Smooth muscle cell of the umbilical artery (primary cell): ENCODE data around the gene NXPH3. TPM values are rescaled to one million over a fixed set of nuclear protein-coding genes. Genes with fewer than 3 reads are reported as not detected.

Source experiments
- total RNA-seq: library from RNA; depleted of rRNA; stranded (reverse); fragments of >200 nt; gene quantifications from 2 replicates; pipeline ENCODE4 v1.2.3, GENCODE V29; 2014

Gene NXPH3
- total RNA-seq = not detected in 2 replicates

DNA sequence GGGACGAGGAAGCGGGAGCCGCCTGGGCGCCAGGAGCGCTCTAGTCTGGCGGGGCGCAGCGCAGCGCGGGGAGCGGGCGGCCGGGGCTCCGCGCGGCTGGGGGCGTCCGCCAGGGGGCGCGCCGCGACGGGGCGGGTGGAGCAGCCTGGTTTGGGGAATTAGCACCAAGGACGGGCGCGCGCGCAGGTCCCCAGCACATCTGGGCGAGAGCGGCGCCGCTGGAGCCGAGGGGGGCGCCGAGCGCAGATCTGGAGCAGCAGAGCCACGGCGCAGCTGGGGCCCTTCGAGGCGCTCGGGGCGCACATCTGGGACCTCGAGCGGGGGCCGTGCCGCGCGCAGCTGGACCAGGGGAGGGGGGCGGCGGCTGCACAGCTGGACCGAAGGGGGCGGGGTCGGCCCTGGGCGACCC is at the start of gene NXPH3:
Gene NXPH3, plus strand, starts transcription at position 193 of the 409 bp plus-strand sequence. CDS start 349 bp downstream, outside the sequence.

Other genes with a start within 250 kb of the NXPH3 start
- gene ZNF652, start 213.6 kb upstream of the NXPH3 start, total RNA-seq = 9.8 and 11.1 TPM in 2 replicates
- gene PHB1, start 161.0 kb upstream of the NXPH3 start, total RNA-seq = 114 and 130 TPM in 2 replicates
- gene NGFR, start 80.6 kb upstream of the NXPH3 start, total RNA-seq = under 0.01 and 0.28 TPM in 2 replicates
- 62.5 and 63.0 TPM in 2 replicates for gene SPOP, start 102.2 kb downstream of the NXPH3 start, total RNA-seq
- gene SLC35B1, start 132.1 kb downstream of the NXPH3 start, total RNA-seq = 39.1 and 60.9 TPM in 2 replicates
- gene FAM117A, start 188.3 kb downstream of the NXPH3 start, total RNA-seq = 3.9 and 4.0 TPM in 2 replicates
- gene KAT7, start 212.8 kb downstream of the NXPH3 start, total RNA-seq = 19.9 and 37.0 TPM in 2 replicates